ENCODE data around the gene EZR. TPM values are rescaled to one million over a fixed set of nuclear protein-coding genes. Genes with fewer than 3 reads are reported as not detected.

The EZR gene
- 100 to 1,000 TPM; 187 to 207 TPM for total RNA-seq

- ATAC-seq (peak; percentile 35 to 57), DNase-seq (ENCODE audit: low spot score in 2 of 2) (peak; percentile 75 to 80)
- H3K9me3 Mint-ChIP-seq = peaks cover 0 to 5% of the 10 kb centered on the region in 2 donors
- H3K36me3 Mint-ChIP-seq = peaks cover 25 to 44% of the 10 kb centered on the region in 2 donors
- H3K27ac Mint-ChIP-seq = peak within 1 kb of the TSS; percentile 81 to 89
Measured at GRCh38 chr6:158819213-158819976, at the start of gene EZR. Gene EZR (minus strand): TSS chr6:158819368. CDS start chr6:158818093, 1,275 bp downstream.

- Mint-ChIP-seq H3K27ac (peak overlapping the region in 1 of 2 donors; percentile 100), H3K9me3 (peaks cover 4 to 8% of the 10 kb centered on the region in 2 donors), H3K36me3 (no peaks in the 10 kb centered on the region)
- DNase-seq (ENCODE audit: low spot score in 2 of 2) (no peak), ATAC-seq (no peak)
Measured at GRCh38 chr6:158868122-158868480, 48.9 kb upstream of the EZR start.

DNA sequence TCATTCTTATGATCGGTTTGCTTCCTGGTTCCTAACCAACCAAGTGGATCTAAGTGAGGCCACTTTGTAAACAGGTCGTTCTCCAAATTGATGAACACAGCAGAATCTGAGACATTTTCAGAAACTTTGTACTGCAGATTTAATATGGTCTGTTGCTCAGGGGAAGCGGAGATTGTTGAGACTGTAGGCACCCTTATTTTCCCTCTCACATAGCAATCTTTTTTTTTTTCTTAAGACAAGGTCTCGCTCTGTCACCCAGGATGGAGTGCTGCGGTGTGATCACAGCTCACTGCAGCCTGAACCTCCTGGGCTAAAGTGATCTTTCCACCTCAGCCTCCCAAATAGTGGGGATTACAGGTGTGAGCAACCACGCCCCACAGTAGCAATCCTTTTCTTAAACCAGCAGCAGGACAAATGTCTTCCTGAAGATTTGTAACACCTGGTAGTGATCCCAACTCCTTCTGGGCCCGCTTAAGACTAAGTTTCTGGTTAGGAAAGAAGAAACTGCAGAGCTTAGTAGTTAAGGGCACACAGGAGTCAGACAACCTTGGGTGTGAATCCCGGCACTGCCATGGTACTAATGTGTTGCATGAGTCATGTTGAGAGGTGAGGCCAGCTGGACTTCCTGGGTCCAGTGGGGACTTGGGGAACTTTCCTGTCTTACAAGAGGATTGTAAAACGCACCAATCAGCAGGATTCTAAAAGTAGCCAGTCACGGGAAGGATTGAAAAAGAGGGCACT is 48.4 kb upstream of the EZR start:
- peaks cover 4 to 8% of the 10 kb centered on the region in 2 donors for H3K9me3 Mint-ChIP-seq
- H3K27ac Mint-ChIP-seq = peak overlapping the region in 1 of 2 donors; percentile 100
- DNase-seq (ENCODE audit: low spot score in 2 of 2) (no peak), ATAC-seq (no peak)
- H3K36me3 Mint-ChIP-seq = no peaks in the 10 kb centered on the region

DNA sequence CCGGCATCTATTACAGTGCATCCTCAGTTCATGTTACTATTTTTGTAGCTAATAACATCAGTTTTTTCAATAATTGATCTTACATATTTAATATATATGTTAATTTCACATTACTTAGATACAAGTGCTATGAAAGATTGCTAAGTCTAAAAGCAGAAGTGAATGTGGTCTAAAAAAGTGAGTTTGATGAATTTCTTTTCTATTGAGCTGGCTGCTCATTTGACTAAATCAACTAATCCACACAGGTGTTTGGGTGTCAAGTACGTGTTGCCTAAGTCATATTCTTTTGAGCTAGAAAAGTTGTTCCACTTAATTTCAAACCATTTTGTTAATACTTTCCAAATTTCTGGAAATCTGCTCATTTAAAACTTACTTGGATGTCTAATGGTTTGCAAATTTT is 46.6 kb upstream of the EZR start:
- DNase-seq (ENCODE audit: low spot score in 2 of 2) (no peak), ATAC-seq (no peak)
- no peaks in the 10 kb centered on the region for H3K36me3 Mint-ChIP-seq
- H3K27ac Mint-ChIP-seq = no peak overlapping the region
- peaks cover 4 to 6% of the 10 kb centered on the region in 2 donors for H3K9me3 Mint-ChIP-seq

DNA sequence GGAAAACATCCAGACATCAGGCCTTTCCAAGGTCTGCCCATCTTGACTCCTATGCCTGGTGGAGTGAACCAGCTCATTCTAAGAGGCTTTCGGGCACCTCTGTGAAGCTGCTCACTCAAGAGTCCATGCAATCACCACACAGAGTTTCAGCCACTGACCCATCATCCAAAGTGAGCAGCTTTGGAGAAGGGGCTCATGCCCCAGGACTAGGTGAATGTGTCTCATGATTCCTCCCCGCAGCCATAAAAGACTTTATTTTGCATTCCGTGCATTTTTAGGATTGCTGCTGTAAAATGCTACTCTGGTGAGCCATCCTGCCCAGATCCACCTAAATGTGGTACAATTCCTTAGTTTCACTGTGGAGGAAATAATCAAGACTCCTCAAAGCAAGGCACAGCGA is 44.5 kb upstream of the EZR start:
- Mint-ChIP-seq H3K36me3 (no peaks in the 10 kb centered on the region), H3K27ac (no peak overlapping the region), H3K9me3 (peaks cover 4% of the 10 kb centered on the region in 2 donors)
- ATAC-seq = no peak
- DNase-seq (ENCODE audit: low spot score in 2 of 2) = no peak

DNA sequence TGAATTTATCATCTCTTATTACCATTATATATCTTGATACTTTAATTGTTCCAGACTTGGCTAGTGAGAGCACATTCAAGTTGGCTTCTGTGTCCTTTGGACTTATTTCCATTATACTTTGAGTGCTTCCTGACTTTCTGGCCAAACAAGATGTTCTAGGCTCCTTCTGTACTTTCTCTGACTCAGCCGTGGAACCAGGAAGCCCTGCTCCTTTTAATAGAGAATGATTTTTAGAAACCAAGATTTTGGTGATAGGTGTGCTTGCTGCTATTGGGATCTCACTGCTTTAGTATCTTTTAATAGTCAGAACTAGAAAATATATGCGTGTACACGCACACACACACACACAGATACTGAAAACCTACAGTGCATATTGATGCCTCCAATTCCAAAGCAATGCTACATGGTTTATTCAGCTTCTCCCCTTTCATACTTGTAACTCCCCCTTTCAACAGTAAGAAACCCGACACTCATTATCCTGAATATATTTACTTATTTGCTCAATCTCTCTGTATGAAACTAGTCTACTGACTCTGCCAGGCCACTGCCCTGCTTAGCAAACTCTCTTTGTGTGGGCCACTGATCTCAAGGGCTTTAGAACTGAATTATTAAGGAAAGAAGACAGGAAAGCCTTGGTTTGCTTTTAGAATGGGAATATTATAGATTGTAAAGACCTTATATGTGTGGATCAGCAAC is 42.7 kb upstream of the EZR start:
- Mint-ChIP-seq H3K36me3 (no peaks in the 10 kb centered on the region), H3K9me3 (no peaks in the 10 kb centered on the region), H3K27ac (no peak overlapping the region)
- no peak for ATAC-seq
- no peak for DNase-seq (ENCODE audit: low spot score in 2 of 2)

- peak in 1 of 2 donors; percentile 4 for DNase-seq (ENCODE audit: low spot score in 2 of 2)
- no peaks in the 10 kb centered on the region for H3K9me3 Mint-ChIP-seq
- ATAC-seq = no peak
- H3K36me3 Mint-ChIP-seq = no peaks in the 10 kb centered on the region
- no peak overlapping the region for H3K27ac Mint-ChIP-seq
Measured at GRCh38 chr6:158860279-158860865, 41.2 kb upstream of the EZR start.

DNA sequence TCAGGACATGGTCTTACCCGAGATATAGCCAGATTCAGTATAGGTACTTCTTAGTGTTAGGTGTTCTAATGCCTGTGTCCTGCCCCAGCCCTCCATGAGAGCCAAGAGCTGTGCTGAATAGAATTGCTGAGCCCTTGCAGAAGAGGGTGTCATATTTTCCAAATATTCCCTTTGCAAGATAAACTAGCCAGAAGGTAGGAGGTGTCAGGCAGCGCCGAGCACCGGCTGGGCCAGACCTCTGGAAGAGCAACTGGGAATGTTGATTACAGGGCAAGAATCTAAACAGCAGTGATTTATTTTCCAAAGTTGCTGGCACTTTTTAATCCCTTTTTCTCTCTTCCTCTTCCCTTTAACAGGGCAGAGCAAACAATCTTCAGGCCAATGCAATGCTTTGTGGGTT is 37.1 kb upstream of the EZR start:
- Mint-ChIP-seq H3K27ac (no peak overlapping the region), H3K36me3 (no peaks in the 10 kb centered on the region), H3K9me3 (no peaks in the 10 kb centered on the region)
- DNase-seq (ENCODE audit: low spot score in 2 of 2) (no peak), ATAC-seq (no peak)

GRCh38 chr6:158854214-158855101 is 35.3 kb upstream of the EZR start:
- H3K36me3 Mint-ChIP-seq = peaks cover 0 to 4% of the 10 kb centered on the region in 2 donors
- ATAC-seq = no peak

DNA sequence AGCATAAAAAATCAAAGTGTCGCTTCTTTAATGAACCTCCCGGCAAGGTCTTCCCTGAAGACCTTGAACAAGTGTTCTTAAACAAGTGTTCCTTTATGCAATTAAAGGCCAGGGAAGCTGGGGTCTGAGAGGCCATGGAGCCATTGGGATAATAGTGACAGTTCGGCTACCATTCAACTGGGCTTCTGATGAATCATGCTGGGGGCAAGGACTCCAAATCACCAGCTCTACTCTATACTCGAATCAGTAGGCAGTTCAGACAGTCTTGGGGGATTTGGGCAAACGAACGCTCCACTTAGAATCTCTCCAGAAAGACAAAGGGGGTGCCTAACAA is 34.7 kb upstream of the EZR start:
- DNase-seq (ENCODE audit: low spot score in 2 of 2) (no peak), ATAC-seq (no peak)
- Mint-ChIP-seq H3K9me3 (no peaks in the 10 kb centered on the region), H3K27ac (no peak overlapping the region), H3K36me3 (peaks cover 0 to 4% of the 10 kb centered on the region in 2 donors)

More at GRCh38 chr6:158854214-158855101, 35.3 kb upstream of the EZR start:
- H3K9me3 Mint-ChIP-seq = no peaks in the 10 kb centered on the region
- DNase-seq (ENCODE audit: low spot score in 2 of 2) = no peak
- H3K27ac Mint-ChIP-seq = peak overlapping the region in 1 of 2 donors; percentile 19

DNA sequence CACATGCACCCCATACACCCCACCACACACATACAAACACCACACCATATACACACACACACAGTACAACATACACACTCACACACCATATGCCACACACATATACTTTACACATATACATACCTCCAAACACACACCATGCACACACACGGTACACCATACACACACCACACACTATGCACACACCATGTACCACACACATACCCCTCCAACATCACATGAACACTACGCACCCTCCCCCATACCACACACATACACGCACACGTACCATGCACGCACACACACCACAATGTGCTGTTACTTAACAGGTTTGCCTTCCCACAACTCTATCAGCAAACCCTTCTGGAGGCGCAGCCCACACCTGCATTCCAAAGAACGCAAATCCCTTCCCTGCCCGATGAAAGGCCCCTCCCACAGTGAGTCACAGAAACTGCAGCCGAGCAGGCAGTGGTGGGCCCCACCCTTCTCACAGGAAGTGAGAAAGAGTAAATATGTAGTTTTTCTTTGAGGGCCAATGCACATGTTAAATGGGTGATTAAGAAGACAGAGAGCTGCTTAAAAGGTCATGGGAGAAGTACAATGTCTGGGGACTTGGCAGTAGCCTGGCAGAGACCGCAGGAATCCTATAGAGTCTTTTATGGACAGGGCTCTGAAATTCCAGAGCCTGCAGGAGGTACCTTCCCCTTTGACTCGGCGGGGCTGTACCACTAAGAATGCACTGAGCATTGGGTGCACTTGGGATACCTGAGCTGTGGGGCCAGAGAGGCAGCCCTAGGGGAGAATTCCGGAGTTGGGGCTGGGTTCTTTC is 34.1 kb upstream of the EZR start:
- Mint-ChIP-seq H3K36me3 (peaks cover 0 to 4% of the 10 kb centered on the region in 2 donors), H3K9me3 (no peaks in the 10 kb centered on the region), H3K27ac (no peak overlapping the region)
- peak; percentile 83 to 84 for DNase-seq (ENCODE audit: low spot score in 2 of 2)
- peak; percentile 75 to 83 for ATAC-seq

DNA sequence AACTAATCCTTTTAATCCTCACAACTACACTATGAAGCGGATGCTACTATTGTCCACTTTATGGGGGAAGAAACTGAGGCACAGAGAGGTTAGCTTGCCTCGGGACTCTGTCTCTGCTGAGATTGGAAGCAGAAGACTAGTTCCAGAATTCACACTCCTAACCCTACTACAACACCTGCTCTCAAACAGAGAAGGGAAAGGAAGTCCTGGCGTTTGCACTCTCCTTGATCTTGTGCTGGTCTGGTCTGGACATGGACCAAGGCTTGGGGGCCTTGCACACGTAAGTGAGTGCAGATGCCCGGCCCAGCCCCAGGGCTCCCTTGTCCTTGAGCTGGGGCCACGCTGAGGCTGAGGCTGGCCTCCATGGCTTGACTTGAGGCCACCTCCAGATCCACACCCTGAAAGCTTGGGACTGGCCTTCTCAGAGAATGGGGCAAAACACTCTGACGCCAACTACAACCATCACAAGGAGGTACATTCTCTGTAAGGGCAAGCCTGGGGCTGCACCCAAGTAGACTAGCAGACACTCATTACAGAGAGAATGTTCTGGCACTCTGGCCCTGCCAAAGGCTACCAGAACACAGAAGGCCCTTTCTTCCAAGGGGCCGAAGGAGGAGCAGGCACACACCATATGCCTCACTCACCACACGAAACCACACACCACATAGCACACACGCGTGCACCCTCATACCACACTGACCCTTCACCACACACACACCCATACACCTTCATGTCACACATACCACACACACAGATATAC is 33.3 kb upstream of the EZR start:
- peaks cover 0 to 4% of the 10 kb centered on the region in 2 donors for H3K36me3 Mint-ChIP-seq
- H3K9me3 Mint-ChIP-seq = no peaks in the 10 kb centered on the region
- no peak overlapping the region for H3K27ac Mint-ChIP-seq
- DNase-seq (ENCODE audit: low spot score in 2 of 2) (no peak), ATAC-seq (no peak)

DNA sequence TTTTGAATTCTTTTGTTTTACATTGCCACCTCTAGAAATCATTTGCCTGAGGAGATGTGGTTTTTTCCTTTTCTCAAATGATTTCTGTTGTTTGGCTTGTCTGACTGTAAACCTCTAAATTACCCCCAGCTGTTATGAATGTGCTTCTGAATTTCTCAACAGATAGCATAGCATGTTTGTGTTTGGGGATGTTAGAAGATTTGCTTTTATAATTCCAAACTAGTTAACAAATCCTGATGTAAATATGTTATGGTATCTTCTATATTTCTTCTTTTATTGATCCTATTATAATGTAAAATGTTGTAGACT is 31.6 kb upstream of the EZR start:
- peak overlapping the region in 1 of 2 donors; percentile 90 for H3K27ac Mint-ChIP-seq
- no peak for DNase-seq (ENCODE audit: low spot score in 2 of 2)
- peak in 1 of 2 donors; percentile 14 for ATAC-seq
- no peaks in the 10 kb centered on the region for H3K9me3 Mint-ChIP-seq
- H3K36me3 Mint-ChIP-seq = peaks cover 0 to 4% of the 10 kb centered on the region in 2 donors

- DNase-seq (ENCODE audit: low spot score in 2 of 2) (peak in 1 of 2 donors; percentile 48), ATAC-seq (peak; percentile 75 to 81)
- H3K27ac Mint-ChIP-seq = peak overlapping the region; percentile 90 to 99
- no peaks in the 10 kb centered on the region for H3K9me3 Mint-ChIP-seq
- H3K36me3 Mint-ChIP-seq = peaks cover 0 to 4% of the 10 kb centered on the region in 2 donors
Measured at GRCh38 chr6:158849899-158850806, 31.0 kb upstream of the EZR start.
